Fibroblast of pulmonary artery (primary cell): Measurements from ENCODE around the gene PMM1.

ENCODE experiments used
- DNase-seq: peaks from one replicate; pipeline ENCODE4 v3.0.0-alpha.2; 2010; ENCODE audit warnings: low read depth
- H3K4me3 ChIP-seq: replicated peaks from 2 replicates; pipeline ENCODE4 v1.5.1; 2011; ENCODE audit warnings: low read depth, mild to moderate bottlenecking, control low read depth, low read length, moderate library complexity
- TF ChIP-seq, protein P1 (sequence below): IDR thresholded peaks from 2 replicates; pipeline ENCODE4 v1.5.1; 2011; ENCODE audit warnings: mild to moderate bottlenecking, control low read depth, low read length, inconsistent platforms; ENCODE audit errors: missing control alignments

Gene PMM1

DNA sequence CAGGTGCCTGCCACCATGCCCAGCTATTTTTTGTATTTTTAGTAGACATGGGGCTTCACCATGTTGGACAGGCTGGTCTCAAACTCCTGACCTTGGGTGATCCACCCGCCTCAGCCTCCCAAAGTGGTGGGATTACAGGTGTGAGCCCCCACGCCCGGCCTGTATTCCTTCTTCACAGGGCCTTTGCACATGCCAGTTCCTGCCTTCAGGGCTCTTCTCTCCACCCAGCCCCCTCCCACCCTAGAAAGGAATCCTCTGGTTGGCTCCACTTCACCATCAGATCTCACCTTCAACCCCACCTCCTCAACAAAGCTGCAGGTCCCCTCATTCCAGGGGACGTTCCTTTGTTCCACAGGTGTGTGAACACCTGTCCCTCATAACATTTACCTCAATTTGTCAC lies 47.4 kb downstream of the PMM1 start:
- TF ChIP-seq, protein P1, sequence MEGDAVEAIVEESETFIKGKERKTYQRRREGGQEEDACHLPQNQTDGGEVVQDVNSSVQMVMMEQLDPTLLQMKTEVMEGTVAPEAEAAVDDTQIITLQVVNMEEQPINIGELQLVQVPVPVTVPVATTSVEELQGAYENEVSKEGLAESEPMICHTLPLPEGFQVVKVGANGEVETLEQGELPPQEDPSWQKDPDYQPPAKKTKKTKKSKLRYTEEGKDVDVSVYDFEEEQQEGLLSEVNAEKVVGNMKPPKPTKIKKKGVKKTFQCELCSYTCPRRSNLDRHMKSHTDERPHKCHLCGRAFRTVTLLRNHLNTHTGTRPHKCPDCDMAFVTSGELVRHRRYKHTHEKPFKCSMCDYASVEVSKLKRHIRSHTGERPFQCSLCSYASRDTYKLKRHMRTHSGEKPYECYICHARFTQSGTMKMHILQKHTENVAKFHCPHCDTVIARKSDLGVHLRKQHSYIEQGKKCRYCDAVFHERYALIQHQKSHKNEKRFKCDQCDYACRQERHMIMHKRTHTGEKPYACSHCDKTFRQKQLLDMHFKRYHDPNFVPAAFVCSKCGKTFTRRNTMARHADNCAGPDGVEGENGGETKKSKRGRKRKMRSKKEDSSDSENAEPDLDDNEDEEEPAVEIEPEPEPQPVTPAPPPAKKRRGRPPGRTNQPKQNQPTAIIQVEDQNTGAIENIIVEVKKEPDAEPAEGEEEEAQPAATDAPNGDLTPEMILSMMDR = no peak
- H3K4me3 ChIP-seq = no peak overlapping the region
- DNase-seq = no peak

DNA sequence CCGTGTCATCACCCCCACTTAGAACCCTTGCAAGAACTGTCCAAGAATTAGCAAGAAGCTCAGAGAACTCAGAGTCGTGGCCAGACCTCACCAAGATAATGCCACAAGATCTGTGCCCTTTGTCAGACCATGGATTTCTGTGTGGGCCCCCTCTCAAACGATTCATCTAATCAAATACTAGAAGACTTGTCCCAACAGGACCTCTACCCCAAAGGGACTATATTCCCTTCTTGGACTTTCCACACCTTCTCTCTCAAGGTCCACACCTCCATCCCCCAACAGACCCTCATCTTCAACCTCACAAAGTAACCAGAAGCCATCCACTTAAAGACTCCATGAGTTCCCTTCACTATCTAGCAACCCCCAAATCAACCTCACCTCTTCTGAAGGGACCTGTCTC lies 48.2 kb downstream of the PMM1 start:
- TF ChIP-seq, protein P1 = no peak
- no peak for DNase-seq
- no peak overlapping the region for H3K4me3 ChIP-seq

DNA sequence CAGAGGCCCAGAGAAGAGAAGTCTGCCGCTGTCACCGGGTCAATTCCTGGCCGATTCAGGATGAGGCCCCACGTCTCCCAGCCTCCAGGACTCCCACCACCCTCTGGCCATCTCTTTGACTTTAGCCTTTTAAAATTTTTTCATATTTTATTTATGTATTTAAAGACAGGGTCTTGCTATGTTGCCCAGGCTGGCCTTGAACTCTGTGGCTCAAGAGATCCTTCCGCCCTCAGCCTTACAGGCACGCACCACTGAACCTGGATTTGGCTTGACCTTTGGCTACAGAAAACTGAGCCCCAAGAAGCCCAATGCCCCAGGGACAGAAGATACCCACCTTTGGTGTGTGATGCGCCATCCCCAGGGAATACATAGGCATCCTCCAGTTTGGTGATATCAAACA lies 49.3 kb downstream of the PMM1 start:
- H3K4me3 ChIP-seq = no peak overlapping the region
- no peak for DNase-seq
- TF ChIP-seq, protein P1 = no peak

DNA sequence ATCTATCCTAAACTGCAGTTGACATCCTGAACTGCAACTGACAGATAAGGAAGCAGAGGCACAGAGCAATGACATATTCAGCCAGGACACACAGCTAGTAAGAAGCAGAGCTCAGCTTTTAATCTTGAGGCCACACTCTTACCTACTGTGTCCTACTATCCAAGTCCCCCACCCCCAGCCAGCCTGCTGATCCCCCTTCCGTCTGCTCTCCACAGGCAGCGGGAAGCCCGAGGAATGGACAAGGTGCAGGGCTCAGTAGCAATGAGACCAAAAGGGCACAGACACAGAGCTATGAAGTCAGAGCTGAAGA lies 49.7 kb downstream of the PMM1 start:
- H3K4me3 ChIP-seq = no peak overlapping the region
- no peak for DNase-seq
- TF ChIP-seq, protein P1 = no peak

DNA sequence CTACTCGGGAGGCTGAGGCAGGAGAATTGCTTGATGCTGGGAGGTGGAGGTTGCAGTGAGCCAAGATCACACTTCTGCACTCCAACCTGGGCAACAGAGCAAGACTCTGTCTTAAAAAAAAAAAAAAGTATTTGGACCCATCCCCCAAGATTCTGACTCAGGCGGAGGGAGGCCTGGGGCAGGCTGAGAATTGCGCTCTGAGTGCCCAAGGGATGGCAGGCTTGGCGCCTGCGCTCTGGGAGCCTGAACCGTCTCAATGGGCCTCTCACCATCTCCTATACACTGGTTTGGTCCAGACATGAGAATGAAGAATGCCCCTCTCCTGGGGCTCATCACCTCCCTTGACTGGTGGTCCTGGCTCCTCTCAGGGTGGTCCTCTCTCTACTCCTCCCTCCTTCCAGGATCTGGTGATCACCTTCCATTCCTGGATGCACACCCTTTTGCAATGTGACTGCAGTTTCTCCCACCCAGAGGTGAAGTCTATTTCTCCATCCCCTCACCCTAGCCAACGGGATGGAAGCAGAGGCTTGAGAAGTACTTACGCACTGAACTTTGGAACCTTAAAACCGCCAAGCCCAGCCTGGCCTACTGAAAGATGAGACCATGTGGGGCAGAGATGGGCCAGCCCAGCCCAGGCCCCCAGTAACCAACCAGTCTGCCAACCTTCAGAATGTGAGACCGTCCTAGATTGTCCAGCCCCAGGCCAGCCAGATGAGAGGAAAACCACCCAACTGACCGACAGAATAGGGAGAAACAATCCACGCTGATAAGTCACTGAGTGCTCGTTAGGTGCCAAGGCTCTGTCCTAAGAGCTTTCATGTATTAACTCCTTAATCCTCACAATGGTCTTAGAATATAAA lies 50.3 kb downstream of the PMM1 start:
- no peak for DNase-seq
- no peak overlapping the region for H3K4me3 ChIP-seq
- TF ChIP-seq, protein P1 = no peak

DNA sequence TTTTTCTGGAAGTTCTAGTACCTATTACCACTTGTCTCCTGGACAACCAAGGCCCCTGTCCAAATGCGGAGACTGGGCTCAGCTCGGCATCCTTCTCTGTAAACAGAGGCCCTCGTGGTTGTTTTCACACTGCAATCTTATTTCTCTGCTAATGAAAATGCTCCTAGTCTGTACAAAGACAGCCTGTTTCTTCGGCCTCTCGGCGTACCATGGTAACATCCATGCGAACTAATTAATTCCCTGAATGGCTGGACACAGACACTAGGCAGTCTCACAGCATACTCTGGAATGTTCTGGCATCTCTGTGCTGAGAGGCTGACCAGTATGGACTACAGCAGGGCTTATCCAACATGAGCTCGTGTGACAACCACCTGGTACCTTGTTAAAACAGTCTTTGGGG lies 51.1 kb downstream of the PMM1 start:
- H3K4me3 ChIP-seq = no peak overlapping the region
- TF ChIP-seq, protein P1 = no peak
- no peak for DNase-seq

DNA sequence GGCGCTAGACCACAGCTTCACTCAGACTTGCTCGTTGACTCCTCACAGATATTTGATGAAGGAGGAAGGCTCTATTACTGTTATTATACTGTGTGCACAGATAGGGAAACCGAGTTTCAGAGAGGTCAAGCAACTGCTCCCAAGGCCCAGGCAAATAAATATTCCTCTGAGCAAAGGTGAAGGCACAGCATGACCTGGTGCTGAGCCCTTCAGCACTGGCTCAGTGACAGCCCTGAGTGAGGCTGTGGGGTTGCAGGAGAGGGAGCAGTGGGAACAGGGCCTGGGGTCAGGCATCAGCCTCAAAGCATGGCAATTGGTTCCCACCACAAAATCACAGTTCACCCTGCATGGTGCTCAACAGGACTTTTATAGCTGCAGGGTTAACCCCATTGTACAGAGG lies 52.4 kb downstream of the PMM1 start:
- no peak for DNase-seq
- TF ChIP-seq, protein P1 = no peak
- H3K4me3 ChIP-seq = no peak overlapping the region
